22Rv1 (cell line): ENCODE data around the gene NELFB.

Experiments used
- ZFX ChIP-seq: fragments of 450-650 bp; IDR thresholded peaks from 2 replicates; pipeline ENCODE4 v1.6.1; 2017; ENCODE audit warnings: antibody characterized with exemption, borderline replicate concordance
- TF ChIP-seq, protein P1 (sequence below): fragments of 450-650 bp; IDR thresholded peaks from 2 replicates; pipeline ENCODE4 v1.5.1; 2017; ENCODE audit warnings: mild to moderate bottlenecking

DNA sequence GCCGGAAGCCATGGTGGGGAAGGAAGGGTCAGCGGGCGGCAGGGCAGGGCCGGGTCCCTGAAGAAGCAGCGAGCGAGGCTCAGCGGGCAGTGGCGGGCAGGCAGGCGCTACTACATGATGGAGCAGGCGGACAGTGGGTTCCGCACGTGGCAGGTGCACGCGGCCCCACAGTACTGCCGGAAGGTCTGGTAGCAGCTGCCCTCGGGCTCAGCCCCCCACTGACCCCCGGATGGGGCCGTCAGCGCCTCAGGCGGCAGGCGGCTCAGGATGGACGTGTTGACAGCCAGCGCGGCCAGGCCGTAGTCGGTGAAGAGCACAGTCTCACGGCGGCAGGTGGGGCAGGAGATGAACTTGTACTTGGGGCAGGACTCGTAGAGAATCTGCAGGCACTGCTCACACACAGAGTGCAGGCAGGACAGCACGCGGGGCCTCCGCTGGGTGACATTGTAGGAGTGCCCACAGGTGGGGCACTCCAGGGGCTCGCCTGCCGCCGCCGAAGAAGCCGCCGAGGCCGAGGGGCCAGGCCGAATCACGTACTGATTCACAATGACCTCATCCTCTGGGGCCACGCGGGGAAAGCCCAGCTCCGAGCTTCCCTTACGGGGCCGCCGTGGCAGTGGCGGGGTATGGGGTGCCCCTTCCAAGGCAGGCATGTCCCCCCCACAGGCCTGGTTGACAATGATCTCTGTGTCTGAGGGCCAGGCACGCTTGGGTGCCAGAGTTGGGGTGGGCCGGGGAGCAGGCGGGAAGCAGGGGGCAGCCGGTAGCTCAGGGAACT, 34.6 kb upstream of the NELFB start:
- TF ChIP-seq, protein P1, sequence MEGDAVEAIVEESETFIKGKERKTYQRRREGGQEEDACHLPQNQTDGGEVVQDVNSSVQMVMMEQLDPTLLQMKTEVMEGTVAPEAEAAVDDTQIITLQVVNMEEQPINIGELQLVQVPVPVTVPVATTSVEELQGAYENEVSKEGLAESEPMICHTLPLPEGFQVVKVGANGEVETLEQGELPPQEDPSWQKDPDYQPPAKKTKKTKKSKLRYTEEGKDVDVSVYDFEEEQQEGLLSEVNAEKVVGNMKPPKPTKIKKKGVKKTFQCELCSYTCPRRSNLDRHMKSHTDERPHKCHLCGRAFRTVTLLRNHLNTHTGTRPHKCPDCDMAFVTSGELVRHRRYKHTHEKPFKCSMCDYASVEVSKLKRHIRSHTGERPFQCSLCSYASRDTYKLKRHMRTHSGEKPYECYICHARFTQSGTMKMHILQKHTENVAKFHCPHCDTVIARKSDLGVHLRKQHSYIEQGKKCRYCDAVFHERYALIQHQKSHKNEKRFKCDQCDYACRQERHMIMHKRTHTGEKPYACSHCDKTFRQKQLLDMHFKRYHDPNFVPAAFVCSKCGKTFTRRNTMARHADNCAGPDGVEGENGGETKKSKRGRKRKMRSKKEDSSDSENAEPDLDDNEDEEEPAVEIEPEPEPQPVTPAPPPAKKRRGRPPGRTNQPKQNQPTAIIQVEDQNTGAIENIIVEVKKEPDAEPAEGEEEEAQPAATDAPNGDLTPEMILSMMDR = no peak
- no peak for TF ChIP-seq ZFX
